HG03558 (cell line): Measurements from ENCODE around the gene LRMDA.

Experiments
- ATAC-seq: cut with Tn5 transposase; IDR thresholded peaks from one replicate; pipeline ENCODE4 v1.9.1; 2021; ENCODE audit warnings: moderate number of reproducible peaks; ENCODE audit not compliant: unreplicated experiment; ENCODE audit errors: extremely low read depth

Gene LRMDA

DNA sequence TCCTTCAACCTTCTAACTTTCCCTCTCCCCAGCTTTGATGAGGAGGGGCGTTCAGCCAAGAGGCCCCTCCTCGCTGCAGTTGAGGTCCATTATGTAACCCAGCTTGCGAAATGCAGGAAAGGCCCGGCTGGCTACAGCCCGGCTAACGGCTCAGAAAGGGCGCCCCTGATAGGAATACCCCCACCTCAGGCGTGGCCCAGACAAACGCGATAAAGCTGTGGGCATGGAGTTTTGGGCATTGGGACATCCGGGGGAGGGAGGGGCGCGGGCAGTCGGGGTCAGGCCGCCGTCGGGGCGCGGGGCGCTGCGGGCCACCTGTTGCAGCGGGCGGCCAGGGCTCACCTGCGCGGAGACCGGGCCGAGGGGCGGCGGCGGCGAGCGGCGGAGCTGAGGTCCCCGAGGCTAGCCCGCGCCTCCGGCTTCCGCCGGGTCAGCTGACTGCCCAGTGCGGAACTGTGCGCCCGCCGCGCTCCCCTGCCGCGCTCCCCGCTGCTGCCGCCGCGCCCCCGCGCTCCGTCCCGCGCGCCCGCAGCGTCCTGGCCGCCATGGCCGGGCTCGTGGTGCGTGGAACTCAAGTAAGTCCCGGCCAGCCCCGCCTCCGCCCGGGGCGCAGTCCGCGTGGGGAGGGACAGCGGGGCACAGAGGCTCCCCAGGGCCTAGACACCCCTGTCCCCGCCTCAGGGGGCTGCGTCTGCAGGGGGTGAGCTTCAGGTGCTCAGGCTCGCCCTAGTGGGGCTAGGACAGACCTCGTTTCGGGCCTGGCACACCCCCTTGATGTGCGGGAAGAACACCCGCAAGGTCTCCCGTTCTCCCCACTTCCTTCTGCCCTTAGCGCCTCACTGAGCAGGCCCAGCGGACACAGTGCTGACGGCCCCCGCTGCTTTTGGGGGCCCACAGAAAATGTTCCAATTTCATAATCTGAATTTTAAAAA is at the start of gene LRMDA:
Gene LRMDA (plus strand): TSS at position 445 of the 932 bp plus-strand sequence.
- ATAC-seq = no peak

DNA sequence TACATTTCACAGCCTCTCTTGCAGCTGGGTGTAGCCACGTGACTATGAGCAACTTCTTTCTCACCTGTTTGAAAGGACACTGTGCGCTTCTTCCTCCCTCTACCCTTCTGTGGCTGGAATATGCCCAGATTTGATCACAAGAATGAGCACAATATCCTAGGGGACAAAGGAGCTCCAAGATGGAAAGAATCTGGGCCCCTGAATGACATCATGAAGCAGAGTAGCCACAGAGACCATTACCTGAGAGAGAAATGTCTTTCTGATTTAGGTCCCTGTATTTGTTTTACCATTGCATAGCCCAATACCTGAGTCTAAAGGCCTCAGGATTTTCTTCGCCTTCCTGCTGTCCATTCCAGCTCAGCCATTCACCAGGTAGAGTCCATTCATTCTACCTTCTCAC is 45.3 kb upstream of the LRMDA start:
- ATAC-seq = no peak

DNA sequence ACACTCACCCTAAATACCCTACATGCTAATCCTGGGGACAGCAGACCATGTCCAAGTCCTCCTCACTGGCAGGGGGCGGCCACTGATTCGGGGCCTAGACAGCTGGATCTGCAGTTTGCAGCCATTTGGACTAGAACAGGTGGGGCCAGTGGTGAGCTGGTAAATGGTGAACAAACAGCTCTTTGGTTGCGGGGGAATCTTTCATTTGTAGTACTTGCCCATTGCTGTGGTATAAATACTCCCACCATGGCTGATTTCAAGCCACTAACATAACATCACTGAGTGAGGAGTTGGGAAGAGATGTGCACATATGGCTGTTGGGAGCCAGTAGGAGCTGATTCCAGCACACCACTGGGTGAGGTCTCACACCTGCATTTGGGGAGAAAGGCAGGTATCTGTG is 43.3 kb upstream of the LRMDA start:
- no peak for ATAC-seq

DNA sequence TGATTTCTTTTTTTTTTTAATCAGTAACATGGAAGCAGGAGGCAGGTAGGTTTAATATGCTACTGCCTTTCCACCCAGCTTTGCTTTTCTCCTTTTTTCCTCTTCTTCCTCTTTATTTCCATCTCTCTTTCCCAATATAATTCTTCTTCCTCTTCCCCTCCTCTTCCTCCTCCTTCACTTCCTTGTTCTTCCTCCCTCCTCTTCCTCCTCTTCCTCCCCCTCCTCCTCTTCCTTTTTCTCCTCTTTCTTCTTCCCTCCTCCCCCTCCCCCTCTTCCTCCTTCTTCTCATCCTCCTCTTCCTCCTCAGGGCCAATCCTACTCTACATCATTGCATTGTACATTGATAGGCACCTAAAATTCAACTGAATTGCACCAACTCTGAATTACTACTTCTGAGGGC is 41.2 kb upstream of the LRMDA start:
- no peak for ATAC-seq

DNA sequence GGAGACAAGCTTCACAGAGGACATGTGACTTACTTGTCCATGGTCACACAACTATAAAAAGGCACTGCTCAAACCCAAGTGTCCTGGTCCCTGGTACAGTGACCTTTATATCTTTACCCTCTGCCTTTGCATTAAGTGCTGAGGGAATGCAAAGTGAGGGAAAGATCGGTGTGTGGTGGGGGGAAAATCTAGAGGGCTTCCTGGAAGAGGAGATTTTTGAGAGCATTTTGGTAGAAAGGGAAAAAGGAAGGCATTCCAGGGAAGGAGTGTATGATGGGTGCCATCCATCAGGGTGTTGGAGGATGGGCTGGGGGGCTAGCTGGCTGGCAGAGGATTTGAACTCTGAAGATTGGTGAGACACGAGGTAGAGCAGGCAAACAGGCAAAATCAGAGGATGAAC is 39.2 kb upstream of the LRMDA start:
- ATAC-seq = no peak

GRCh38 chr10:75392744-75393143 is 38.7 kb upstream of the LRMDA start:
- ATAC-seq = no peak

DNA sequence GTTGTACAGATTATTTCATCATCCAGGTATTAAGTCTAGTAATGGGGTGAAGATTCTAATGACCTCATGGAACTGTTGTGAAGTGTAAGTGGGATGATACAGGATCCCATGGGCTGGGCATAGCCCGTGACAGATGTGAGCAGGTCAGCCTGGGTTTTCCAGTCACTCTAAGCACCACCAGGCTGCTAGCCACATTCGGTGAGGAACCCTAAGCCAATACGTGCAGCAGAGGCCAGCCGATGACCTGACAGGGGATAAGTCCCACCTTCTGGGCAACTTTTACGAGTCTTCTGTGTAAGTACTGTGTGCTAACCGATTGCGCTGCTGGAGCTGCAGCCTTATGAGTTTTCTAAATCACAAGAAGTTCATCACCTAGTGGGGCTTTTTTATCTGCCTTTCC is 37.2 kb upstream of the LRMDA start:
- no peak for ATAC-seq

DNA sequence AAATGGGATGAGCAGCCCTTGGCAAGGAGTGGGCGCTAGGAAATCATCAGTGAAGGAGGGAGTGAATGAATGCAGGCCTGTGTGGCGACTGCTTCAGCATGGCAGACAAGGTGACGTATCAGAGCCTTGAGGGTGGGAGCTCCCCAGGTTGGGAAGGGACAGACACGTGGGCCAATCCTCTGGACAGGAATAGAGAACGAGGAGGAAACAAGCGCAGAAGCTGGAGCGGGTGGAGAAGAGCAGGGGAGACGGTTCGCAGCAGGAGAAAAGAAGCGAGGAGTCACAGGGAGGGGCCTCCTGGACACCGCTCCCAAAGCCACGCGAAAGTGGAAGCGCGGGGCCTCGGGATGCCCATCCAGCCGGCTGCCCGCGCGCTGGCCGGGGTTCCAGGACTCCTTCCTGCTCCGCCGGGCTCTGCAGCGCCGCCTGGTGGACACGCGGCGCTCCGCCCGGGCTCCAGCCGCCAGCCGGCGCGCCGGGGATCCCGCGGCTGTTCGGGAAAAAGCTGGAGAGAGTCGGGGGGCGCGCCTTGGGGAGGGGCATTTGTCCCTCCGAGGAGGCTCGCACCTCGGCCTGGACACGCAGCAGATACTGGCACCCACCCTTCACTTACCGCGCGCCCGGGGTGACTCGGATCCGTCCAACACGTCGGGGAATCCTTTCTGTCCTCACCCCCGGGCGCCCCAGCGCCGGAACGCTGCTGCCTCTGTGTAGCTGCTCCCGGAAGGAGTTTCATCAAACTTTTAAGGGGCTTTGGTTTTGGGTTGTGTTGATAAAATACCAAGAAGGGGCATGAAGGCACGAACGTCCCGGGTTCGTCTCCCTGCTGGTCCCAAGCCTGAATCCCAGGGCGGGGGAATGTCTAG is 36.1 kb upstream of the LRMDA start:
- no peak for ATAC-seq

DNA sequence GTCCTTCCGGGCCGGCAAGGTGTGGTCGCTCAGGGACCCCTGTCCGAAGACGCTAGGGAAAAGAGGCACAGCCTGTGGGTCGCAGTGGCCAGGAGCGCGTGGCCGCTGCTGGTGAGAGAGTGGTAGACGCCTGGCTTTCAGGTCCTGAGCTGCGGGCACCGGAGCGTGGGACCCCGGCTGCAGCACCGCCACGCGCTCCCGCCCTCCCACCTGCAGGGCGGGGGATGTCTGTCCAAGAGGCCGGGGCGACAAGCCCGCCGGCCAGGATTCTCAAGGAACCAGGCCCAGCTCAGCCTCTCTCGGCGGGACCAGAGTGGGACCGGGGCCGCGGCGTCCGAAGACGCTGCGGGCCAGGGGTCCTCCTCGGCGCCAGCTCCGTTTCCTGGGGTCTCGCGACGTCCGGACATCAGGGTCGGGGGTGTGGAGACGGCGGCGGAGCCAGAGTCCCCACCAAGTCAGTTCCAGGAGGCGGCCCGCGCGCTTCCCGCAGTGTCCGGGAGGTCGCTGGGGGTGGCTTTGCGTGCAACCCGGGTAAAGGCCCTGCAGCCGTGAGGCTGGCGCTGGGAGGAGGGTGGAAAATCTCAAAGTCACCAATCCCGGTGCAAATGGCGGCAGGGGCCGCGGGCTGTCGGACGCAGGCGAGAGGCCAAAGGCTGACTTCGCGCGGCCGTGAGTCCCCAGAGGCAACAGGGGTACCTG is 35.3 kb upstream of the LRMDA start:
- ATAC-seq = no peak

- ATAC-seq = no peak
These were observed 34.6 kb upstream of the LRMDA start for GRCh38 chr10:75396631-75397495.

DNA sequence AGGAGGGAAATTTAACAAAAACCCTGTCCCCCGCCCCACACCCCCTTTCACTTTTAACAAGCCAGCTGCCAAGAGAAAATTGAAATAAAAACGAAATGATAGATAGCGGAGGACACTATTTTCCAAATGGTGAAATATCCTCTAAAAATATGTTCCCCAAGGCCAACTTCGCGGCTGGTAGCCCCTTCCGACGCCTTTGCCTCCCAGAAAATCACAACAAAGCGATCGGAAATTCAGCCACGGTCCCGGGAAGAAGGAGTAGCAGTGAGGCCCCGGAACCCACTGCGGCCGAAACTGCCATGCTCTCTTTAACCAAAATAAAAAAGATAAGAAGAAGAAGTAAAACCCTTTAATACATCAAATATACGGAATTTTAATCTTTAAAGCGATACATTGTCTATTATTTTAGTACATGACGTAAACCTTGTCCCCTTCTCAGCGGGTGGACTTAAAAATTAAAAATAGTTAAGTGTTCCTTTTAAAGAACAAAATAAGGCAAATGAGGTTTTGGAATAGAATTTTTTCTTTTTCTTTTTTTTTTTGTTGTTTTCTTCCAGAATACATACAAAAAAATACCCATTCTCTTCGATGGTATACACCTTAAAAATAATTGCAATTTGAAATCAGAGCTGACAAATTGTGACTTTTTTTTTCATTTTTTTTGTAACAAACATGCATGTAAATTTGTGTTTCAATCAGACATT is 33.8 kb upstream of the LRMDA start:
- no peak for ATAC-seq

DNA sequence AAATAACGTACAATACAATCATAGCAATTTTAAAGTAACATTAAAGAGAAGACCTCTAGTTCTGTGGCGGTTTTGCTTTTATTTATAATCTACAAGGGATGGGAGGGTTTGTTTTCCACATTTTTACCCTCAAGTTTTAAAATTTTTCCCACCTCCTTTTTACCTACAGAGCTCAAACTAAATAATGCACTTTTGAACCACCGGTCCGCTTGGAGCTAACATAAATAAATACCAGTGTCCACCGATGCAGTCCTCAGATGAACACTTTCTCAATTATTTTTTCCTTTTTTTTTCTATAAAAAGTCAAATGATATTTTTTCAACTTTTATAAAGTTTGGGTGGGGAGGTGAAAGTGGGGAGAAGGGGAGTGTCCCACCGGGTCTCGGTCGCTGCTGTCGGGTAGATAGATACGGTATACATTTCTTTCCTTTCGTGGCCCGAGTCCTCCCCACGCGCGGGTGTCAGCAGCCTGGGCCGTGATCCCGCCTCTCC is 33.2 kb upstream of the LRMDA start:
- no peak for ATAC-seq

- ATAC-seq = no peak
These were observed 32.5 kb upstream of the LRMDA start for GRCh38 chr10:75398692-75399460.

DNA sequence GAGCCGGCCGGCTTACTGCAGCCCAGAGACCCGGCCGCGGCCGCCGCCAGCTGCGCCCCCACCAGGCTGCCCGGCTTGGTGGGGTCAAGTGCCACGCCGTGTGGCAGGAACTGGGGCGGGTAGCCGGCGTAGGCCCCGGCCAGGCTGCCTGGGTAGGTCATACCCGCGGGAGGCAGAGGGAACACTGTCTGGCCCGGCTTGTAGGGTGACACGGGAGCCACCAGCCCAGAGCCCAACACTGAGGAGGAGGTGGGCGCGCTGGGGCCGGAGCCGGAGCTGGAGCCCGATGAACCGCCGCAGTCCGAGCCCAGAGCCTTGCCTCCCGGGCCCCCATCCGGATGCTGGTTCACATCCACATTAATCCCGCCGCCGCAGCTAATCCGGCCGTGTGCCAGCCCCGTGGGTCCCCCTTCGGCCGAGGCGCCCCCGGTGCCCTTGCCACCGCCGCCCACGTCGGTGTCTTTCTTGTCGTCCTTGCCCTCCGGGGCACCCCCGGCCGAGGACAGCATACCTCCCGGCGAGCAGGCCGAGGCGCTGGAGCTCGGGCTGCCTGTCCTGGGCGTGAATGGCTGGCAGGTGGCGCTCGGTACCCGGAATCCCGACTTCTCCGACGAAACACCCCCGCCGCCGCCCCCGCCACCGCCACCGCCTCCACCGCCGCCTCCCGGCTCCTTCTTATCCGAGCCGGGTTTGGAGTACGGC is 31.8 kb upstream of the LRMDA start:
- ATAC-seq = no peak

- ATAC-seq = no peak
These were observed 31.2 kb upstream of the LRMDA start for GRCh38 chr10:75400163-75400770.

DNA sequence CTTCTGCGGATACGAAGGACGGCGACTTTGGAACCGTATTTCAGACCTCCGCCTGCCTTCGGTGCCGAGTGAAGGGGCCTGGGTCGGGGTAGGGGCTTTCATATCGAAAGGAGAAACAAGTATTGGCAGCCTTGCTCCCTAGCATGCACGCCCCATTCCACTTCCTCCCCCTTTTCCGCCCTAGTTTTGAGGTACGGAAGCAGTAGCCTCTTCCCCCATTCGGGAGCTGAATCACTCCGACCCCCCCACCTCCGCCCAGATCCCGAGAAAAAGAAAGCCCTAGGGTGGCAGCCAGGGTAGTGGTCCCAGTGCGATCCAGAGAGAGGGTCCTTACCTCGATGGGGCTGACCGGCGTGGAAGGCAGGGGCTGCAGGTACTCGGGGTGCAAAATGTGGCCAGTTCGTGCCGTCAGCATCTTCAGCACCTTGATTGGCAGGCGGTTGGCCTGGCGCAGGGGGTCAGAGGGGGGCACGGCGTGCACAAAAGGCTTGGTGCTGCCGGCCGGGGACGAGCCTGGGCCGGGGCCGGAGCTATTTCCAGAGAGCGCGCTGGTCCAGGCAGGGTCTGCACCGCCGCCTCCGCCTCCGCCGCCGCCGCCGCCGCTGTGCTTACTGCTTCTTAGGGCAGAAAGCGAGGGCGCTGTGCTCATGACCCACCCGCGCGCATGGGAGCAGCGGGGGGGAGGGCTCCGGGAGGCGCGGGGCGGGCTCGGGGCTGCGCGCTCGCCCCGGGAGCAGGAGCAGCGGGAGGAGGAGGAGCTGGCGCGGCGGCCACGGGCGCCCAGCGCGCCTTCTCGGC is 30.5 kb upstream of the LRMDA start:
- ATAC-seq = no peak
